HFF-Myc (cell line): Measurements from ENCODE around the gene WBP2.

Experiments
- DNase-seq: peaks from one replicate; pipeline ENCODE4 v3.0.0-alpha.2; 2011; ENCODE audit warnings: low read depth; ENCODE audit errors: extremely low read depth
- H3K4me3 ChIP-seq: replicated peaks from 2 replicates; pipeline ENCODE4 v1.5.1; 2011; ENCODE audit warnings: low read depth, mild to moderate bottlenecking, control low read depth, low read length
- TF ChIP-seq, protein P1 (sequence below): IDR thresholded peaks from 2 replicates; pipeline ENCODE4 v1.5.1; 2012; ENCODE audit warnings: mild to moderate bottlenecking, low read depth, low read length, control low read depth; ENCODE audit errors: missing control alignments

The WBP2 gene

DNA sequence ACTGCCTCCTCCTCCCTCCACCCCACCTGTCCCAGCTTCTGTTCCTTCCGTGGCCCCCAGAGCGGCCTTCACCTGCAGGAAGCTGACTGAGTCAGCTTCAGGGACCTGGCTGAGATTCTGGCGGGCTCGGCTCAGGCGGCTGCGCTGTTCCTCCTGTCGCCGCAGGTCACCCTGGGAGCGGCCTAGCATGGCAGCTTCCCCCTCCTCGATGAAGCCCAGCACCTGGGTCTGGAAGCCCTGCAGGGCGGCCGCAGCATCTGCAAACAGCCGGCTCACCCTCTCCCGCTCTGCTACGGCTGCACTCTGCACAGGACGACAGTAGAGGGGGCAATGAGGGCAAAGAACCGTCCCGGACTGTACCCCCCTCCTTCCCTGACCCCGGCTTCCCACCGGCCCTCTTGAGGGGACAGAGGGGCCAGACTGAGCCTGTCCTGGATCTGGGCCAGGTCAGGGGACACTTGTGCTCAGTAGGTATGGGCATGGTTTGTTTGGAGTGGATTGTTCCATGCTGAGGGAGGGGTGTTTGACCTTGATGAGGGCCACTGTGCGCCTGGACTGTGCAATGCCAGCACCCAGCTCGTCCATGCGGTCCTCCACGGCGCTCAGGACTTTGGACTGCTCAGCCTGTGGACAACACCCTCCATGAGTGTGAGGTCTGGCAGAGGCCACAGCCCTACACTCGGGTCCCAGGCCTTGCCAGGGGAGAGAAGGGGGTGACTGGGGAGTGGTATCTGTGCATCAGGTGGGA lies 21.2 kb upstream of the WBP2 start:
- peak overlapping the region; percentile 52 for H3K4me3 ChIP-seq
- no peak for DNase-seq
- TF ChIP-seq, protein P1, sequence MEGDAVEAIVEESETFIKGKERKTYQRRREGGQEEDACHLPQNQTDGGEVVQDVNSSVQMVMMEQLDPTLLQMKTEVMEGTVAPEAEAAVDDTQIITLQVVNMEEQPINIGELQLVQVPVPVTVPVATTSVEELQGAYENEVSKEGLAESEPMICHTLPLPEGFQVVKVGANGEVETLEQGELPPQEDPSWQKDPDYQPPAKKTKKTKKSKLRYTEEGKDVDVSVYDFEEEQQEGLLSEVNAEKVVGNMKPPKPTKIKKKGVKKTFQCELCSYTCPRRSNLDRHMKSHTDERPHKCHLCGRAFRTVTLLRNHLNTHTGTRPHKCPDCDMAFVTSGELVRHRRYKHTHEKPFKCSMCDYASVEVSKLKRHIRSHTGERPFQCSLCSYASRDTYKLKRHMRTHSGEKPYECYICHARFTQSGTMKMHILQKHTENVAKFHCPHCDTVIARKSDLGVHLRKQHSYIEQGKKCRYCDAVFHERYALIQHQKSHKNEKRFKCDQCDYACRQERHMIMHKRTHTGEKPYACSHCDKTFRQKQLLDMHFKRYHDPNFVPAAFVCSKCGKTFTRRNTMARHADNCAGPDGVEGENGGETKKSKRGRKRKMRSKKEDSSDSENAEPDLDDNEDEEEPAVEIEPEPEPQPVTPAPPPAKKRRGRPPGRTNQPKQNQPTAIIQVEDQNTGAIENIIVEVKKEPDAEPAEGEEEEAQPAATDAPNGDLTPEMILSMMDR: no peak

DNA sequence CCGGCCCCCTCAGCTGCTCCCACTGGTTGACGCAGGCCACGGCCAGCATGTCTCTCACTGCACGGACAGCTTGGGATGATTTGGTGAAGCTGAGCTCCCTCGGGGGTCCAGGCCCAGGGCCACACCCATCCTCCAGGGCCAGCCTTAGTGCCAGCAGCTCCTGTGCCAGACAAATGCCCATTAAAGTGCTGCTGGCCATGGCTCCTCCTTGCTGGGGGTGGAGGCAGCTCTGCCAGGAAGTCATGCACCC lies 20.7 kb upstream of the WBP2 start:
- TF ChIP-seq, protein P1: no peak
- H3K4me3 ChIP-seq: no peak overlapping the region
- DNase-seq: no peak

DNA sequence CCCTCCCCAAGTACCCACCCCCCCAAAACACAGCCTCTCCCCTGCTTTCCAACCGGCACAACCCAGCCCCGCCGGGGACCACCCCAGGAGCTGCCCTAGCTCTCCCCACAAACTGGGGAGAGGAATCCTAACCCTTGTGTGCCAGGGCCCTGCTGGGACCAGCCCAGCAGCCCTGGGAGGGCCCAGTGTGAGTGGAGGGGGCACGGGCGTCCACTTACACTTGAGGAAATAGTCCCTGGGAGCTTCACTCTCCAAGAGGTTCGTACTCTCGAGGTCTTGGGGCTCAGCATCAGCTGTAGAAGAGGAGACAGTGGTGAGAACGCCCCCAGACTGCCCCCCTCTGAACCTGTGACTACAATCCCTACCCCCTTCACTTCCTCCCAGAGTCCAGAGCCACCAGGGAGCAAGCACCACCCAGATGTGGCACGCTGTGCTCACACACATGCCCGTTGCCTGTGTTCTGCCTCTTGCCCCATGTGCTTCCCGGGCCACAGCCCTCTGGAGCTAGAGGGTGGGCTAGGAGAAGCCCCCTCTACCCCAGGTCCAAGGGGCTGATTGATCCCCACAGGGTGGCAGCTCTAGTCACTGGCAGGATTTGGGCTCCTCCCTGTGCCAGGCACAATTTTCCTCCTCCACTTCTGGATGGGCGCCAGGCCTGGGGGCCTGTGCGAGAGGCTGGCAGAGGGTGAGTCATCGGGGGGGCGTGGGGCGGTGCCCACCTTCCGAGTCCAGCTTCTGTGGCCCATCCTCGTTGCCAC lies 20.2 kb upstream of the WBP2 start:
- TF ChIP-seq, protein P1: no peak
- H3K4me3 ChIP-seq: no peak overlapping the region
- no peak for DNase-seq

DNA sequence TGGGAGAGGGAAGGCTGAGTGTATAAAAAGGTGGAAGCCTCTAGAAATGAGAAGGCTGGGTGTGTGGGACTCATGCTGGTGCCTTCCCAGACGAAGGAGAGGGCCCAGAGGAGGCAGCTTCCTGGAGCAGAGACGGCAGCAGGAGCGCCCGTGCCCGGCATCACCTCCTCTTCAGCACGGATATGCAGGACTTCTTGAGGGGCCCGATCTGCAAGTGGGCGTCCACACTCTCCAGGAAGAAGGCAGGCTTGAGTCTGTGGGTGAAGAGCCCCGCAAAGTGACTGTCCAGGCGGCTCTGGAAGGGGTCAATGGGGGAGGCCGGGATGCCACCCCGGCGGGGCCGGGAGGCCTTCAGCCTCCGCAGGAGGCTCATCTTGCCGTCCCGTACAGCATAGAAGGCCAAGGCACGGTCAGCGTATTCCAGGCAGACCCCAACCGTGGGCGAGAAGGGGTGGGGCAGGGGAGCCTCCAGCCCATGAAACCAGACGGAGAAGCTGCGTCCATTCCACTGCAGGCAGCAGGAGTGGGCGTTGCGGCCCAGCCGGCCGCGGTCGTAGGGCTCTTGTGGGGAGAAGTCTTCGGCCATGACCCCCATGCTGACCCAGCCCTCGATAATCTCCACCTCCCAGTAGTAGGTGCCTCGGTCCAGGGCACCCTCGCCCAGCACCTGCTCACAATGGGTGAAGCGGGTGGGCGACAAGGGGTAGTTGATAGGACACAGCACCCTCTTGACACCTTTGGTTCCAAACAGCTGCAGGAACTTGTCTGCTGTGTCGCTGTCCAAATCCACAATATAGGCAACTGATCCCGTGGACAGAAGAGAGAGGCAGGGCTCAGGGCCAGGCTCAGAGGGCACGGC lies 19.4 kb upstream of the WBP2 start:
- H3K4me3 ChIP-seq: no peak overlapping the region
- TF ChIP-seq, protein P1: no peak
- no peak for DNase-seq

DNA sequence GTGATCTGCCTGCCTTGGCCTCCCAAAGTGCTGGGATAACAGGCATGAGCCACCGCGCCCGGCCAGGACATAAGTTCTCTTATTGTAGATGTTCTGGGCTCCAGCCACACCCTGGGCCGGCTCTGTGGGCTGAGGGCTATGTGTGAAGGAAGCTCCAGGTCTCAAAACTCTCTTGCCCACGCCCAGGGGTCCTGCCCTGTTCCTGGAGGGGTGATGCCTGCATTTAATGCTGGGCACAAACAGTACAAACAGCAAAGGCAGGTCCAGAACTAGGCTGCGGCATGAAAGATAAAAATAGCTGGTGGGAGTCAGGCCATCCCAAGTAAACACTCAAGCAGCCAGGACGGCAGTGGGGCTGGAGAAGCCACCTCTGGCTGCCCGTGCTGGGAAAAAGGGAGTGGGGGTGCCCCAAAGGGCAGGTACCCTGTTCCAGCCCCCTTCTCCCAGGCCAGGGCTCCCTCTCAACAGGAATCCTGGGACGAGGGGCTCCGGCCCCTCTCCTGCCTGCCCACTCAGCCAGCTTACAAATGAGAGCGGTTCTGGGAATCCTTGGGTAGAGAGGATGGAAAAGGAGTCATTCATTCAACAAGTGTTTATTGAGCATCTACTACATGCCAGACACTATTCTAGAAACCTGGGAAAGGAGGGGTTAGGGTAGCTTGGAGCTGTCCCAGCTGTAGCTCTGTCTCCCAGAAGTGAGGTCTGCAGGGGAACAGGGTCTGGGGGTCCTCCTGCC lies 18.6 kb upstream of the WBP2 start:
- TF ChIP-seq, protein P1: no peak
- DNase-seq: no peak

More for the DNA sequence above, 18.6 kb upstream of the WBP2 start:
- no peak overlapping the region for H3K4me3 ChIP-seq
